Endothelial cell of umbilical vein (primary cell): ENCODE measurements around the gene KCNN3. TPM values are rescaled to one million over a fixed set of nuclear protein-coding genes. Genes with fewer than 3 reads are reported as not detected.

Experiments
- BruUV-seq: library from RNA; stranded (reverse); fragments of 400-500 nt; replicated peaks from 2 replicates; lab custom pipeline; 2021; lab: Mats Ljungman, UMichigan
- CTCF ChIA-PET: fragments of 300-600, 350-600 bp; sonication (Branson Sonifier 250); formaldehyde crosslinking; loops from one replicate; lab custom pipeline; 2021; ENCODE audit warnings: antibody characterized with exemption, inconsistent platforms; lab: Charles Lee
- POLR2A ChIA-PET: fragments of 300-600, 350-600 bp; sonication (Branson Sonifier 250); formaldehyde crosslinking; loops from one replicate; lab custom pipeline; 2021; ENCODE audit warnings: antibody characterized with exemption, inconsistent platforms; lab: Charles Lee
- DNase-seq: peaks from one replicate; pipeline ENCODE4 v3.0.0-alpha.2; 2011; ENCODE audit warnings: low read depth, low spot score
- FAIRE-seq: peaks from 2 replicates; lab custom pipeline; 2011; peaks lifted over from hg19 to GRCh38; lab: Jason Lieb, UNC
- H2AFZ ChIP-seq: 2 replicates; pipeline ENCODE4 v1.6.0; 2012; ENCODE audit warnings: low read depth, low read length, control low read depth, inconsistent platforms
- H3K27ac ChIP-seq: 2 replicates; pipeline ENCODE4 v1.5.1; 2011; ENCODE audit warnings: low read depth, mild to moderate bottlenecking, control low read depth, low read length, moderate library complexity; ENCODE audit not compliant: insufficient read depth
- H3K27me3 ChIP-seq, 2 experiments: 2 replicates each; pipeline versions ENCODE4 v1.6.0 to v1.6.1; 2011; ENCODE audit warnings: low read length in 2 of 2, mixed read lengths in 1 of 2; ENCODE audit not compliant: control insufficient read depth in 2 of 2, insufficient read depth in 2 of 2
- H3K36me3 ChIP-seq, 2 experiments: 2 replicates in 1 of 2; 3 replicates in 1 of 2; pipeline ENCODE4 v1.5.1; 2011; ENCODE audit warnings: low read length in 2 of 2, mild to moderate bottlenecking in 1 of 2, moderate library complexity in 1 of 2; ENCODE audit not compliant: control insufficient read depth in 2 of 2, insufficient read depth in 2 of 2; ENCODE audit errors: extremely low read depth in 1 of 2
- H3K4me1 ChIP-seq: 3 replicates; pipeline ENCODE4 v1.5.1; 2011; ENCODE audit warnings: mild to moderate bottlenecking, low read length; ENCODE audit not compliant: control insufficient read depth, insufficient read depth; ENCODE audit errors: extremely low read depth
- H3K4me2 ChIP-seq: 2 replicates; pipeline ENCODE4 v1.6.1; 2011; ENCODE audit warnings: low read length, control low read depth, mixed read lengths; ENCODE audit not compliant: insufficient read depth
- H3K4me3 ChIP-seq, 3 experiments: fragments of 200-600 bp in 1 of 3; sonication (generic), shearing (Covaris generic) in 1 of 3; replicated peaks in 1 of 3; 2 replicates each; pipeline ENCODE4 v1.5.1; 2011 to 2016; ENCODE audit warnings: control low read depth in 3 of 3, low read length in 3 of 3, mild to moderate bottlenecking in 2 of 3, inconsistent platforms in 1 of 3, low read depth in 1 of 3, moderate library complexity in 1 of 3; ENCODE audit not compliant: insufficient read depth in 1 of 3
- H3K79me2 ChIP-seq: 2 replicates; pipeline ENCODE4 v1.6.0; 2012; ENCODE audit warnings: low read length, inconsistent platforms; ENCODE audit not compliant: control insufficient read depth, insufficient read depth
- H3K9ac ChIP-seq: replicated peaks from 2 replicates; pipeline ENCODE3; 2011; ENCODE audit warnings: low read length, control low read depth; ENCODE audit not compliant: insufficient read depth; ENCODE audit errors: extremely low read depth
- H3K9me1 ChIP-seq: replicated peaks from 3 replicates; pipeline ENCODE4 v1.6.0; 2011; ENCODE audit warnings: mild to moderate bottlenecking, low read length; ENCODE audit not compliant: control insufficient read depth, insufficient read depth; ENCODE audit errors: extremely low read depth
- H3K9me3 ChIP-seq: replicated peaks from 2 replicates; pipeline ENCODE4 v1.5.1; 2012; ENCODE audit warnings: low read length, inconsistent platforms; ENCODE audit not compliant: control insufficient read depth, insufficient read depth
- H4K20me1 ChIP-seq: replicated peaks from 2 replicates; pipeline ENCODE3; 2011; ENCODE audit warnings: mild to moderate bottlenecking, low read length; ENCODE audit not compliant: control insufficient read depth, insufficient read depth; ENCODE audit errors: extremely low read depth
- EZH2 ChIP-seq: IDR thresholded peaks from 2 replicates; pipeline ENCODE4 v1.6.1; 2012; ENCODE audit warnings: borderline replicate concordance, low read depth, mild to moderate bottlenecking, moderate library complexity, low read length, inconsistent platforms; ENCODE audit not compliant: severe bottlenecking
- FOS ChIP-seq: IDR thresholded peaks from 2 replicates; pipeline ENCODE4 v1.6.1; 2011; ENCODE audit warnings: mild to moderate bottlenecking, low read length, moderate library complexity, borderline replicate concordance; ENCODE audit not compliant: insufficient read depth
- GATA2 ChIP-seq: IDR thresholded peaks from 2 replicates; pipeline ENCODE4 v1.7.0; 2011; ENCODE audit warnings: low read depth, mild to moderate bottlenecking, moderate library complexity, mixed read lengths, low read length; ENCODE audit not compliant: insufficient read length, insufficient read depth
- JUN ChIP-seq: IDR thresholded peaks from 2 replicates; pipeline ENCODE4 v1.6.1; 2011; ENCODE audit warnings: borderline replicate concordance, low read depth; ENCODE audit not compliant: insufficient read length, insufficient read depth
- MYC ChIP-seq: IDR thresholded peaks from one replicate; pipeline ENCODE4 v1.6.1; 2011; ENCODE audit warnings: mild to moderate bottlenecking, low read depth, low read length
- POLR2A ChIP-seq: IDR thresholded peaks from 2 replicates; pipeline ENCODE4 v1.6.1; 2012; ENCODE audit warnings: low read depth, mild to moderate bottlenecking, control low read depth, low read length
- POLR2AphosphoS5 ChIP-seq: IDR thresholded peaks from 2 replicates; pipeline ENCODE4 v1.6.1; 2012; ENCODE audit warnings: low read depth, mild to moderate bottlenecking, control low read depth, low read length, moderate library complexity; ENCODE audit not compliant: insufficient read depth
- dilution Hi-C: fragments of 300-500 bp; cut with MboI; formaldehyde crosslinking; loops from one replicate; pipeline ENCODE4 v1.15.0; 2019; ENCODE audit warnings: low sequenced_read_pairs; ENCODE audit not compliant: extremely low pct_ligation_motif_present
- intact Hi-C: fragments of 100-400 bp; cut with micrococcal nuclease; formaldehyde crosslinking; loops from one replicate; pipeline ENCODE4 v1.10.0; 2022
- polyA plus RNA-seq, 4 experiments: library from polyadenylated mRNA; depleted of rRNA in 3 of 4; stranded (reverse) in 3 of 4; unstranded in 1 of 4; fragments of >200 nt; gene quantifications; 2 replicates each; pipeline versions ENCODE4 v1.2.1 to v1.2.3, GENCODE V29; 2011 to 2012; ENCODE audit warnings: missing spikeins in 1 of 4
- total RNA-seq: library from RNA; stranded (reverse); gene quantifications from 2 replicates; pipeline ENCODE4 v1.2.3, GENCODE V29; 2021
- TF ChIP-seq, protein P1 (sequence below), 2 donors: IDR thresholded peaks; 1 replicate in 1 of 2; 2 replicates in 1 of 2; pipeline ENCODE4 v1.5.1; 2011; ENCODE audit warnings: low read length in 2 of 2, mild to moderate bottlenecking in 2 of 2, moderate library complexity in 2 of 2, control low read depth in 1 of 2, inconsistent platforms in 1 of 2, low read depth in 1 of 2; ENCODE audit not compliant: insufficient read depth in 1 of 2; ENCODE audit errors: extremely low read depth in 1 of 2
- TF ChIP-seq, protein P2 (sequence below): IDR thresholded peaks from 2 replicates; pipeline ENCODE4 v1.6.1; 2011; ENCODE audit not compliant: insufficient read depth, insufficient read length

KCNN3 gene
- total and polyA plus RNA-seq, 2 donors (not counting 3 experiments of a cell fraction or from before 2014, with no cell fraction given), result 0.91 to 1.1 TPM

DNA sequence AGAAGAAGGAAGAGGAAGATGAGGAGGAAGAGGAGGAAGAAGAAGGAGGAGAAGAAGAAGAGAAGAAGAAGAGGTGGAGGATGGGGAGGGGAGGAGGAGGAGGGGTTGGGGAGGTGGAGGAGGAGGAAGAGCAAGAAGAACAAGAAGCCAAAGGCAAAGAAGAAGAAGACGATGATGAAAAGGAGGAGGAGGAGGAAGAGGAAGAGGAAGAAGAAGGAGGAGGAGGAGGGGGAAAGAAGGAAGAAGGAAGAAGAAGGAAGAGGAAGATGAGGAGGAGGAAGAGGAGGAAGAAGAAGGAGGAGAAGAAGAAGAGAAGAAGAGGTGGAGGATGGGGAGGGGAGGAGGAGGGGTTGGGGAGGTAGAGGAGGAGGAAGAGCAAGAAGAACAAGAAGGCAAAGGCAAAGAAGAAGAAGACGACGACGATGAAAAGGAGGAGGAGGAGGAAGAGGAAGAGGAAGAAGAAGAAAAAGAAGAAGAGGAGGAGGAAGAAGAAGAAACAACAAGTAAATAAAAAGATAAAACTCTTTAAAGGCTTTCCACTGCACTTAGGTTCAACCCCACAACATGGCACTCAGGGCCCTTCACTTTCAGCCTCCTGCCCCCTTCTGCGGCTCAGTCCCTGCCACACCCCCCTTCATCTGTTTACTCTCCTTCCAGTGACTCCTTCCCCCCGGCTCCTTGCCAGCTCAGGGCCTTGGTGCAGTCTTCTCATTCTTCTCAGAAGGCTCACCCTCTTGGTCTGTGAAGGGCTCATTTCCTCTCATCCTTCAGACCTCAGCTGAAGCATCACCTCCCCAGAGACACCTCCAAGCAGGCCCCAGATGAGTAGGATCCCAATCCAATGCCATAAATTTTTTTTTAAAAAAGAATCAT lies 114.0 kb downstream of the KCNN3 start:
- Histone ChIP-seq H3K27me3 (peaks cover 7 to 8% of the 10 kb centered on the region in 2 experiments), H3K79me2 (no peaks in the 10 kb centered on the region), H3K4me1 (peaks cover 3% of the 10 kb centered on the region), H3K27ac (no peak overlapping the region), H2AFZ (no peak overlapping the region), H3K4me2 (no peak overlapping the region), H3K36me3 (no peaks in the 10 kb centered on the region), H4K20me1 (no peaks in the 10 kb centered on the region), H3K9me1 (no peaks in the 10 kb centered on the region), H3K9ac (no peak overlapping the region), H3K4me3 (no peak overlapping the region), H3K9me3 (no peaks in the 10 kb centered on the region)
- intact Hi-C loops, result no loop called here
- no TSS peak for BruUV-seq
- TF ChIP-seq, protein P1, sequence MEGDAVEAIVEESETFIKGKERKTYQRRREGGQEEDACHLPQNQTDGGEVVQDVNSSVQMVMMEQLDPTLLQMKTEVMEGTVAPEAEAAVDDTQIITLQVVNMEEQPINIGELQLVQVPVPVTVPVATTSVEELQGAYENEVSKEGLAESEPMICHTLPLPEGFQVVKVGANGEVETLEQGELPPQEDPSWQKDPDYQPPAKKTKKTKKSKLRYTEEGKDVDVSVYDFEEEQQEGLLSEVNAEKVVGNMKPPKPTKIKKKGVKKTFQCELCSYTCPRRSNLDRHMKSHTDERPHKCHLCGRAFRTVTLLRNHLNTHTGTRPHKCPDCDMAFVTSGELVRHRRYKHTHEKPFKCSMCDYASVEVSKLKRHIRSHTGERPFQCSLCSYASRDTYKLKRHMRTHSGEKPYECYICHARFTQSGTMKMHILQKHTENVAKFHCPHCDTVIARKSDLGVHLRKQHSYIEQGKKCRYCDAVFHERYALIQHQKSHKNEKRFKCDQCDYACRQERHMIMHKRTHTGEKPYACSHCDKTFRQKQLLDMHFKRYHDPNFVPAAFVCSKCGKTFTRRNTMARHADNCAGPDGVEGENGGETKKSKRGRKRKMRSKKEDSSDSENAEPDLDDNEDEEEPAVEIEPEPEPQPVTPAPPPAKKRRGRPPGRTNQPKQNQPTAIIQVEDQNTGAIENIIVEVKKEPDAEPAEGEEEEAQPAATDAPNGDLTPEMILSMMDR (IDR thresholded peaks at IDR 0.05; ENCODE audit: extremely low read depth in 1 of 2, insufficient read depth in 1 of 2, low read depth in 1 of 2, low read length in 2 of 2), result no peak
- no peak for TF ChIP-seq POLR2A
- TF ChIP-seq EZH2, result no peak
- no peak for DNase-seq
- dilution Hi-C loops, result no loop called here
- ChIA-PET CTCF (no interaction called here), POLR2A (no interaction called here)
- FAIRE-seq, result no peak

DNA sequence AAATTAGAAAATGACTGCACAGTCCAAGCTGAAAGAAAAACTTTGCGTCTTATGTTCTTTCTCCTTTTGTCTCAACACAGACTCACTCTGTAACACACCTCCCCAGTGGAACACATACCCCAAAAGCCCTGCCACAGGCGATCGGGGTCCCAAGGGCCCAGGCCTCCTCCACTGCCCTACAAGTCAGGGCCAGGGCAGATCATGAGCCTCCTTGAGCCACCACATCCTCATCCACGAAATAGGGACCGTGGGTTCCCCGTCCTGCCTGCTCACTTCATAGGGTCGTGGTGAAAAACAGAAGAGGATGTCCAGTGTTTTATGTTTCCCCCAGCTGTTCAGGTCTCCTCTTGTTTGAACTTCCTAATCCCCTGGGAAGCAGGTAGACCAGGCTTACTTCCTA lies 116.7 kb downstream of the KCNN3 start:
- DNase-seq (no peak), FAIRE-seq (no peak)
- Histone ChIP-seq H3K27ac (no peak overlapping the region), H3K79me2 (no peaks in the 10 kb centered on the region), H3K4me2 (no peak overlapping the region), H4K20me1 (no peaks in the 10 kb centered on the region), H3K4me3 (no peak overlapping the region), H3K9ac (no peak overlapping the region), H2AFZ (no peak overlapping the region), H3K4me1 (no peaks in the 10 kb centered on the region), H3K9me1 (no peaks in the 10 kb centered on the region), H3K27me3 (peaks cover 10 to 17% of the 10 kb centered on the region in 2 experiments), H3K36me3 (no peaks in the 10 kb centered on the region), H3K9me3 (no peaks in the 10 kb centered on the region)
- no TSS peak for BruUV-seq
- POLR2A ChIA-PET, result no interaction called here
- intact Hi-C loops (loop anchor here (2.0 kb wide), 1 partner anchor 23 kb away; no protein-coding TSS in a partner anchor), dilution Hi-C loops (no loop called here)
- CTCF ChIA-PET, result interaction anchor here (0.6 to 1.9 kb wide), 3 partner anchors 15 to 242 kb away, joined by 3 to 7 read pairs (median 5); no protein-coding TSS in a partner anchor
- TF ChIP-seq EZH2 (no peak), POLR2AphosphoS5 (no peak), MYC (no peak), JUN (no peak), GATA2 (no peak), FOS (no peak), POLR2A (no peak)
- TF ChIP-seq, protein P1 (IDR thresholded peaks at IDR 0.05; ENCODE audit: extremely low read depth in 1 of 2, insufficient read depth in 1 of 2, low read depth in 1 of 2, low read length in 2 of 2), result no peak
- TF ChIP-seq, protein P2, sequence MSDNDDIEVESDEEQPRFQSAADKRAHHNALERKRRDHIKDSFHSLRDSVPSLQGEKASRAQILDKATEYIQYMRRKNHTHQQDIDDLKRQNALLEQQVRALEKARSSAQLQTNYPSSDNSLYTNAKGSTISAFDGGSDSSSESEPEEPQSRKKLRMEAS, result no peak
